SK-N-SH (cell line): ENCODE data around the gene EPHA6.

Experiments
- EP300 ChIP-seq, 2 experiments: IDR thresholded peaks; 2 replicates each; pipeline versions ENCODE4 v1.4.0 to v1.6.1; 2012; ENCODE audit warnings: borderline replicate concordance in 1 of 2, low read depth in 1 of 2, low read length in 1 of 2
- NFIC ChIP-seq: IDR thresholded peaks from 2 replicates; pipeline ENCODE4 v1.4.0; 2012; ENCODE audit warnings: borderline replicate concordance
- RFX5 ChIP-seq: IDR thresholded peaks from 2 replicates; pipeline ENCODE4 v1.6.1; 2012; ENCODE audit warnings: mild to moderate bottlenecking, improper control_type of control experiment, low read length
- USF2 ChIP-seq: fragments of 150-350 bp; IDR thresholded peaks from 2 replicates; pipeline ENCODE4 v1.6.1; 2017; ENCODE audit warnings: antibody characterized with exemption, low read length, low read depth, borderline replicate concordance
- TF ChIP-seq, protein P1 (sequence below): fragments of 200-600 bp; sonication (generic); IDR thresholded peaks from 2 replicates; pipeline ENCODE4 v1.6.1; 2017; ENCODE audit warnings: antibody characterized with exemption, mild to moderate bottlenecking, moderate library complexity

GRCh38 chr3:96958856-96959255, 144.5 kb downstream of the EPHA6 start:
- TF ChIP-seq, protein P1, sequence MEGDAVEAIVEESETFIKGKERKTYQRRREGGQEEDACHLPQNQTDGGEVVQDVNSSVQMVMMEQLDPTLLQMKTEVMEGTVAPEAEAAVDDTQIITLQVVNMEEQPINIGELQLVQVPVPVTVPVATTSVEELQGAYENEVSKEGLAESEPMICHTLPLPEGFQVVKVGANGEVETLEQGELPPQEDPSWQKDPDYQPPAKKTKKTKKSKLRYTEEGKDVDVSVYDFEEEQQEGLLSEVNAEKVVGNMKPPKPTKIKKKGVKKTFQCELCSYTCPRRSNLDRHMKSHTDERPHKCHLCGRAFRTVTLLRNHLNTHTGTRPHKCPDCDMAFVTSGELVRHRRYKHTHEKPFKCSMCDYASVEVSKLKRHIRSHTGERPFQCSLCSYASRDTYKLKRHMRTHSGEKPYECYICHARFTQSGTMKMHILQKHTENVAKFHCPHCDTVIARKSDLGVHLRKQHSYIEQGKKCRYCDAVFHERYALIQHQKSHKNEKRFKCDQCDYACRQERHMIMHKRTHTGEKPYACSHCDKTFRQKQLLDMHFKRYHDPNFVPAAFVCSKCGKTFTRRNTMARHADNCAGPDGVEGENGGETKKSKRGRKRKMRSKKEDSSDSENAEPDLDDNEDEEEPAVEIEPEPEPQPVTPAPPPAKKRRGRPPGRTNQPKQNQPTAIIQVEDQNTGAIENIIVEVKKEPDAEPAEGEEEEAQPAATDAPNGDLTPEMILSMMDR, result no peak
- TF ChIP-seq USF2 (no peak), EP300 (IDR thresholded peaks at IDR 0.05; ENCODE audit: borderline replicate concordance in 1 of 2, low read depth in 1 of 2, low read length in 1 of 2) (no peak), RFX5 (no peak), NFIC (no peak)
